T-helper 1 cell (primary cell): ENCODE results near the gene PSMA5.

ENCODE experiments used
- DNase-seq, 5 donors: peaks; one replicate each; pipeline ENCODE4 v3.0.0-alpha.2; 2012 to 2020

Gene PSMA5

GRCh38 chr1:109365642-109366204, 60.5 kb downstream of the PSMA5 start:
- DNase-seq, result no peak

GRCh38 chr1:109361649-109362048, 64.6 kb downstream of the PSMA5 start:
- DNase-seq, result no peak

GRCh38 chr1:109361069-109361468, 65.2 kb downstream of the PSMA5 start:
- no peak for DNase-seq

- DNase-seq, result no peak
These were observed 68.6 kb downstream of the PSMA5 start for GRCh38 chr1:109357616-109358015.

DNA sequence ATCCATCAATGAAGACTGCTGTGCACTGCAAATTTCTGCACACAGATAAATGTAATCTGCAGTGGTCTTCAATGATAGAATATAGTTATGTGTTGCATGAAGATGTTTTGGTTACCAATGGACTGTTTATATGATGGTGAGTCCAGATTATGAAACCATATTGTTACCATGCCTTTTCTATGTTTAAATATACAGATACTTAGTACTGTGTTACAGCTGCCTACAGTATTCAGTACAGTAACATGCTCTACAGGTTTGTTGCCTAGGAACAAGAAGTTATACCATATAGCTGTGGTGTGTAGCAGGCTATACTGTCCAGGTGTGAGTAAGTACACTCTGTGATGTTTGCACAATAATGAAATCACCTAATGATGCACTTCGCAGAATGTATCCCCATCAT, 69.3 kb downstream of the PSMA5 start:
- DNase-seq, result no peak

- no peak for DNase-seq
These were observed 69.7 kb downstream of the PSMA5 start for GRCh38 chr1:109356505-109356904.

DNA sequence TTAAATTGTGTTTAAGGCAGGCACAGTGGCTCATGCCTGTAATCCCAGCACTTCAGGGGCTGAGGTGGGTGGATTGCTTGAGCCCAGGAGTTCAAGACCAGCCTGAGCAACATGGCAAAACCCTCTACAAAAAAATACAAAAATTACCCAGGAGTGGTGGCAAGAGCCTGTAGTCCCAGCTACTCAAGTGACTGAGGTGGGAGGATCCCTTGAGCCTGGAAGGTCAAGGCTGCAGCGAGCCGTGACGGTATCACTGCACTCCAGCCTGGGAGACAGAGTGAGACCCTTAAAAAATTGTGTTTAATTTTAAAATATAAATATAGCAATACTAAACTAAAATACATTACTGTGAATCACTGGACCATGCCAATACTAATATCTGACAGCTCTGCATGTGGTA, 71.3 kb downstream of the PSMA5 start:
- DNase-seq, result no peak

GRCh38 chr1:109351457-109351856, 74.8 kb downstream of the PSMA5 start:
- DNase-seq, result no peak

DNA sequence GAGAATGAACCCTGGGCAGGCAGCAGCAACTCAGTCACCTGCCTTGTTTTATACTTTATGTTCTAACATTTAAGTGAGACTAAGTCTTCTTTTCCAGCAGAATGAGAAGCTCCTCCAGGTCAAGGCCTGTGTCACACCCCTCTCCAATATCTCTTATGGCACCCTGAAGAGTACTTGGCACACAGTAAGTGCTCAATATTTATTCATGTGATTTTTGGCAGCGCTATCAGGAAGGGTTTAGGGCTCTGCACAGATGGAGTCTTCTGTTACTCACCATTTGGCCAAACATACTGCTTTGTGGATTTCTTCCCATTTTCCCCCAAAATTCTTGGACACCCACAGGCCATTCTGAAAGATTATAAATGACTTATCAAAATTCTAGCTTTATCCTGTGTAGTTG, 75.6 kb downstream of the PSMA5 start:
- no peak for DNase-seq

DNA sequence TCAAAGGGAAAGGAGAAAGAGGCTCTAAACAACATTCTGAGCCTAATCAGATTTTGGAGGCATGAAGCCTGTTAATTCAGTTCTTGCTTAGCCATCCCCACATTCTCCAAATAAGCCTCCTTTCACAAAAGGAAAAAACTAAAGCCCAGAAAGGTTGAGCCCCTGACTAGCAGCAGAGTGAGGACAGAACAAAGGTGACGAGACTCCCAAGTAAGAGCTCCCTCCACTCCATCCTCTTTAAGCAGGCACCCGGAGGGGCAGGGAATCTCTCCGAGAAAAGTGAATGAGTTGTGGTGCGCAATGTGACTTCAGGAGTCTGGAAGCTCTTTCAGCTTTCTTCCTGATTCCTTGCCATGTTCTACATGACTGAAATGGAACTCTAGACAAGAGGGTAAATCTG, 76.1 kb downstream of the PSMA5 start:
- no peak for DNase-seq
